H1 (cell line): ENCODE results near the gene DNAJC19. TPM values are rescaled to one million over a fixed set of nuclear protein-coding genes. Genes with fewer than 3 reads are reported as not detected.

Experiments
- CTCF ChIA-PET: fragments of 300-600 bp; sonication (Branson Sonifier 250); formaldehyde crosslinking; loops from one replicate; lab custom pipeline; 2021; ENCODE audit not compliant: partially characterized antibody; lab: Charles Lee
- POLR2A ChIA-PET: fragments of 300-600 bp; sonication (Branson Sonifier 250); formaldehyde crosslinking; loops from one replicate; lab custom pipeline; 2021; ENCODE audit warnings: inconsistent platforms; ENCODE audit not compliant: partially characterized antibody; lab: Charles Lee
- DNase-seq, 2 experiments: peaks; one replicate each; pipeline versions ENCODE4 v3.0.0 to v3.0.0-alpha.2; 2010 to 2022; ENCODE audit warnings: low spot score in 2 of 2, low read depth in 1 of 2, mixed read lengths in 1 of 2
- FAIRE-seq: peaks from 2 replicates; lab custom pipeline; 2011; peaks lifted over from hg19 to GRCh38; lab: Jason Lieb, UNC
- H2AFZ ChIP-seq: 2 replicates; pipeline ENCODE4 v1.8.1; 2012; ENCODE audit warnings: low read length, inconsistent platforms
- H2AK5ac ChIP-seq: 2 replicates; pipeline ENCODE4 v1.6.1; 2013; ENCODE audit warnings: low read depth, low read length
- H2BK120ac ChIP-seq: replicated peaks from 2 replicates; pipeline ENCODE3; 2013; ENCODE audit warnings: low read depth, low read length, inconsistent platforms
- H2BK12ac ChIP-seq: 2 replicates; pipeline ENCODE4 v1.6.1; 2013; ENCODE audit warnings: low read depth, low read length
- H2BK15ac ChIP-seq: 2 replicates; pipeline ENCODE4 v1.6.1; 2013; ENCODE audit warnings: low read length
- H2BK20ac ChIP-seq: 2 replicates; pipeline ENCODE4 v1.6.1; 2013; ENCODE audit warnings: low read length
- H2BK5ac ChIP-seq: 2 replicates; pipeline ENCODE4 v1.6.1; 2013; ENCODE audit warnings: low read depth, low read length
- H3K14ac ChIP-seq: 2 replicates; pipeline ENCODE4 v1.6.1; 2013; ENCODE audit warnings: inconsistent platforms; ENCODE audit not compliant: insufficient read length
- H3K18ac ChIP-seq: 2 replicates; pipeline ENCODE4 v1.6.1; 2013; ENCODE audit warnings: low read length; ENCODE audit errors: extremely low read depth
- H3K23ac ChIP-seq: 2 replicates; pipeline ENCODE4 v1.6.1; 2013; ENCODE audit warnings: inconsistent platforms; ENCODE audit not compliant: insufficient read length
- H3K23me2 ChIP-seq: 2 replicates; pipeline ENCODE4 v1.6.1; 2013; ENCODE audit warnings: low read depth, low read length
- H3K27ac ChIP-seq: 2 replicates; pipeline ENCODE4 v1.6.1; 2011; ENCODE audit warnings: low read depth, low read length, inconsistent platforms
- H3K27me3 ChIP-seq, 4 experiments: replicated peaks in 1 of 4; 1 replicate in 1 of 4; 2 replicates in 3 of 4; pipeline versions ENCODE4 v1.6.1 to v1.8.1; 2011 to 2013; ENCODE audit warnings: low read length in 3 of 4, mild to moderate bottlenecking in 3 of 4, inconsistent platforms in 2 of 4, mixed read lengths in 2 of 4, moderate library complexity in 1 of 4; ENCODE audit not compliant: control insufficient read depth in 3 of 4, insufficient read depth in 3 of 4; ENCODE audit errors: extremely low read depth in 1 of 4
- H3K36me3 ChIP-seq, 4 experiments: 2 replicates each; pipeline versions ENCODE4 v1.6.1 to v1.8.1; 2011 to 2013; ENCODE audit warnings: mild to moderate bottlenecking in 4 of 4, low read length in 3 of 4, moderate library complexity in 2 of 4, control low read depth in 1 of 4, inconsistent platforms in 1 of 4; ENCODE audit not compliant: insufficient read depth in 4 of 4, control insufficient read depth in 2 of 4
- H3K4ac ChIP-seq: replicated peaks from 2 replicates; pipeline ENCODE3; 2013; ENCODE audit warnings: low read length, low read depth, mixed read lengths, inconsistent platforms; ENCODE audit not compliant: insufficient read length
- H3K4me1 ChIP-seq, 4 experiments: replicated peaks in 1 of 4; 1 replicate in 1 of 4; 2 replicates in 3 of 4; pipeline versions ENCODE4 v1.6.1 to v1.8.1; 2011 to 2013; ENCODE audit warnings: low read length in 3 of 4, inconsistent platforms in 2 of 4, mixed read lengths in 1 of 4; ENCODE audit not compliant: insufficient read depth in 4 of 4, control insufficient read depth in 3 of 4
- H3K4me2 ChIP-seq, 2 experiments: 2 replicates each; pipeline versions ENCODE4 v1.6.1 to v1.8.1; 2011 to 2013; ENCODE audit warnings: low read depth in 2 of 2, low read length in 2 of 2, control low read depth in 1 of 2, inconsistent platforms in 1 of 2, mild to moderate bottlenecking in 1 of 2; ENCODE audit not compliant: insufficient read depth in 1 of 2
- H3K4me3 ChIP-seq, 4 experiments: fragments of 200-600, 300-600 bp in 1 of 4; sonication (generic), shearing (Covaris generic), sonication (Bioruptor Twin) in 1 of 4; 2 replicates each; pipeline versions ENCODE4 v1.5.1 to v1.8.1; 2011 to 2016; ENCODE audit warnings: low read length in 4 of 4, low read depth in 3 of 4, control low read depth in 2 of 4, inconsistent platforms in 2 of 4, mild to moderate bottlenecking in 2 of 4, mixed read lengths in 1 of 4, moderate library complexity in 1 of 4; ENCODE audit not compliant: insufficient read depth in 2 of 4; ENCODE audit errors: extremely low read depth in 1 of 4
- H3K56ac ChIP-seq: replicated peaks from 2 replicates; pipeline ENCODE3; 2013; ENCODE audit warnings: low read depth, mild to moderate bottlenecking, mixed read lengths, low read length, inconsistent platforms; ENCODE audit not compliant: insufficient read length
- H3K79me1 ChIP-seq: 2 replicates; pipeline ENCODE4 v1.6.1; 2013; ENCODE audit warnings: low read depth, low read length, control low read depth
- H3K79me2 ChIP-seq, 2 experiments: 2 replicates each; pipeline versions ENCODE4 v1.6.1 to v1.8.1; 2012 to 2013; ENCODE audit warnings: low read length in 2 of 2, mild to moderate bottlenecking in 2 of 2, inconsistent platforms in 1 of 2; ENCODE audit not compliant: insufficient read depth in 2 of 2, control insufficient read depth in 1 of 2
- H3K9ac ChIP-seq, 4 experiments: replicated peaks in 1 of 4; 1 replicate in 1 of 4; 2 replicates in 3 of 4; pipeline versions ENCODE4 v1.6.1 to v1.8.1; 2011 to 2013; ENCODE audit warnings: low read depth in 3 of 4, low read length in 3 of 4, control low read depth in 2 of 4, mild to moderate bottlenecking in 2 of 4, moderate library complexity in 2 of 4, inconsistent platforms in 1 of 4; ENCODE audit errors: extremely low read depth in 1 of 4
- H3K9me3 ChIP-seq, 2 experiments: 2 replicates each; pipeline versions ENCODE4 v1.6.1 to v1.8.1; 2012 to 2013; ENCODE audit warnings: mild to moderate bottlenecking in 2 of 2, moderate library complexity in 2 of 2, control low read depth in 1 of 2, inconsistent platforms in 1 of 2, low read depth in 1 of 2, low read length in 1 of 2, mixed read lengths in 1 of 2; ENCODE audit not compliant: insufficient read depth in 2 of 2
- H4K20me1 ChIP-seq, 2 experiments: replicated peaks in 1 of 2; 2 replicates each; pipeline versions ENCODE3 to v1.8.1; 2011 to 2013; ENCODE audit warnings: inconsistent platforms in 2 of 2, low read length in 2 of 2, mild to moderate bottlenecking in 1 of 2; ENCODE audit not compliant: insufficient read depth in 2 of 2, control insufficient read depth in 1 of 2
- H4K5ac ChIP-seq: 2 replicates; pipeline ENCODE4 v1.6.1; 2013; ENCODE audit warnings: low read length, low read depth, mixed read lengths, inconsistent platforms; ENCODE audit not compliant: insufficient read length
- H4K8ac ChIP-seq: 2 replicates; pipeline ENCODE4 v1.8.0; 2013; ENCODE audit warnings: mild to moderate bottlenecking, moderate library complexity, low read length, inconsistent platforms; ENCODE audit not compliant: insufficient read depth; ENCODE audit errors: extremely low read depth
- H4K91ac ChIP-seq: replicated peaks from 2 replicates; pipeline ENCODE3; 2013; ENCODE audit warnings: low read length, mixed read lengths, inconsistent platforms; ENCODE audit not compliant: insufficient read length
- ASH2L ChIP-seq: fragments of 200-600, 300-600 bp; sonication (generic); IDR thresholded peaks from one replicate; pipeline ENCODE4 v1.7.1; 2017; ENCODE audit warnings: low read length
- EGR1 ChIP-seq: IDR thresholded peaks from 2 replicates; pipeline ENCODE4 v1.6.1; 2011; ENCODE audit warnings: low read depth, low read length, borderline replicate concordance
- KDM1A ChIP-seq: fragments of 200-600, 300-600 bp; sonication (generic); IDR thresholded peaks from 2 replicates; pipeline ENCODE4 v1.7.1; 2016; ENCODE audit warnings: mild to moderate bottlenecking, low read length, borderline replicate concordance
- KDM4A ChIP-seq: IDR thresholded peaks from one replicate; pipeline ENCODE4 v1.7.1; 2012; ENCODE audit warnings: low read depth, mild to moderate bottlenecking, moderate library complexity, low read length, inconsistent platforms; ENCODE audit not compliant: severe bottlenecking
- KDM5A ChIP-seq: fragments of 200-600 bp; IDR thresholded peaks from 2 replicates; pipeline ENCODE4 v1.7.1; 2012; ENCODE audit warnings: mild to moderate bottlenecking, low read length, inconsistent platforms, mixed read lengths
- RNF2 ChIP-seq: fragments of 200-900, 300-1000 bp; sonication (generic); IDR thresholded peaks from 2 replicates; pipeline ENCODE4 v1.7.1; 2016; ENCODE audit warnings: borderline replicate concordance, low read depth, mild to moderate bottlenecking, antibody characterized with exemption, low read length; ENCODE audit not compliant: poor library complexity, severe bottlenecking; ENCODE audit errors: missing control alignments
- SIN3A ChIP-seq, 2 experiments: IDR thresholded peaks in 1 of 2; conservative IDR thresholded peaks in 1 of 2; 2 replicates each; pipeline ENCODE4 v1.6.1; 2011 to 2012; ENCODE audit warnings: low read length in 2 of 2, improper control_type of control experiment in 1 of 2, low read depth in 1 of 2, mild to moderate bottlenecking in 1 of 2
- SP2 ChIP-seq: IDR thresholded peaks from 2 replicates; pipeline ENCODE4 v1.6.1; 2012; ENCODE audit warnings: mild to moderate bottlenecking, low read length, inconsistent platforms
- WGBS, 2 experiments: shearing (Covaris generic) in 1 of 2; methylation state at CpG; one replicate each; pipeline versions ENCODE4 v1.1.6 to v1.1.7; 2013 to 2015; ENCODE audit warnings: low lambda C conversion rate in 2 of 2, mixed read lengths in 2 of 2, inconsistent platforms in 1 of 2, low coverage in 1 of 2, missing lambda C conversion rate in 1 of 2; ENCODE audit not compliant: insufficient replicate concordance in 2 of 2, insufficient coverage in 1 of 2, insufficient read length in 1 of 2; ENCODE audit errors: extremely low coverage in 1 of 2, missing lambda C conversion rate in 1 of 2; 5-methylcytosine and 5-hydroxymethylcytosine counted together
- polyA plus RNA-seq, 7 experiments: library from polyadenylated mRNA; depleted of rRNA in 3 of 7; stranded (reverse) in 5 of 7; unstranded in 2 of 7; fragments of >200 nt in 5 of 7; fragments of 200-250 nt in 2 of 7; gene quantifications; 1 replicate in 5 of 7; 2 replicates in 1 of 7; 4 replicates in 1 of 7; pipeline versions ENCODE4 v1.2.1 to v1.2.3, GENCODE V29; 2011 to 2013; ENCODE audit warnings: missing spikeins in 2 of 7, mixed read lengths in 2 of 7
- total RNA-seq: library from RNA; stranded (reverse); fragmentation: NEBNext Ultra II Directional; extraction: Animal tissue kit (Norgen Biotek cat#: 25700); gene quantifications from 2 replicates; pipeline ENCODE4 v1.2.1, GENCODE V29; 2021

DNAJC19 gene
- total and polyA plus RNA-seq, 2 of the 8 experiments (the other 6 are each of a cell fraction or from before 2014, with no cell fraction given): 62.4 to 90.9 TPM

- Histone ChIP-seq H3K79me2 (peaks cover 8 to 92% of the 10 kb centered on the region in 2 experiments), H3K9me3 (no peaks in the 10 kb centered on the region), H3K9ac (no peak overlapping the region), H3K27ac (no peak overlapping the region), H3K23me2 (no peaks in the 10 kb centered on the region), H3K18ac (no peak overlapping the region), H2AK5ac (no peak overlapping the region), H2BK5ac (no peak overlapping the region), H4K20me1 (peaks cover 2 to 8% of the 10 kb centered on the region in 2 experiments), H3K27me3 (no peaks in the 10 kb centered on the region), H3K79me1 (no peaks in the 10 kb centered on the region; the same call in 1 of the 2 replicates), H4K5ac (no peak overlapping the region), H2BK15ac (no peak overlapping the region), H3K23ac (no peak overlapping the region), H2BK120ac (no peak overlapping the region), H2BK12ac (no peak overlapping the region), H4K8ac (no peak overlapping the region; the same call in 1 of the 2 replicates), H3K14ac (no peak overlapping the region), H3K4me1 (no peaks in the 10 kb centered on the region), H2BK20ac (no peak overlapping the region), H3K4ac (no peak overlapping the region)
- DNase-seq: no peak
- ChIA-PET CTCF (no interaction called here), POLR2A (interaction anchor here (0.9 kb wide), 1 partner anchor 27 kb away, joined by 4 read pairs; no protein-coding TSS in a partner anchor)
- no peak for FAIRE-seq
- TF ChIP-seq ASH2L (no peak), KDM1A (no peak), SP2 (no peak), RNF2 (no peak), EGR1 (no peak), SIN3A (conservative IDR thresholded peaks at IDR 0.05 in 1 of 2, IDR thresholded peaks at IDR 0.05 in 1 of 2; ENCODE audit: low read depth in 1 of 2, low read length in 2 of 2) (no peak), KDM5A (no peak), KDM4A (no peak)
- TF ChIP-seq, all 59 proteins: peak for 0
- no peak overlapping the region for H3K56ac ChIP-seq
- H4K91ac ChIP-seq: no peak overlapping the region
- H3K4me2 ChIP-seq: no peak overlapping the region
- H3K36me3 ChIP-seq: peaks cover 0 to 61% (median 13%) of the 10 kb centered on the region in 4 experiments; a peak in 6 of 8 replicates
- no peak overlapping the region for H2AFZ ChIP-seq
- H3K4me3 ChIP-seq: no peak overlapping the region
- WGBS, 2 experiments: 93% methylated on average over 5 of the region's 5 CpGs; no CpG with 5 or more reads in 1 of the 2 experiments
These were observed 48.7 kb downstream of the DNAJC19 start for GRCh38 chr3:180940826-180941225.
